Left cardiac atrium (tissue), 4 donors: Measurements from ENCODE around the gene KAZN. TPM values are rescaled to one million over a fixed set of nuclear protein-coding genes. Genes with fewer than 3 reads are reported as not detected.

ENCODE experiments used
- ATAC-seq, 2 donors: fragments of 200-7000 bp; cut with Tn5 transposase; one replicate each; pipeline ENCODE4 v1.9.1; 2020; ENCODE audit warnings: mild to moderate bottlenecking in 2 of 2, moderate library complexity in 2 of 2
- DNase-seq: peaks from one replicate; pipeline ENCODE4 v3.0.0-alpha.2; 2020
- intact Hi-C, 2 donors: fragments of 100-400 bp; cut with DNase I; formaldehyde crosslinking; loops; one replicate each; pipeline versions ENCODE4 v1.14.1 to v1.15.1; 2022 to 2023
- total RNA-seq, 2 donors: library from RNA; stranded (reverse); fragmentation: NEBNext Ultra II Directional; extraction: Animal tissue kit (Norgen Biotek cat#: 25700); gene quantifications; one replicate each; pipeline ENCODE4 v1.2.1, GENCODE V29; 2021
- donor health status: DM: no; HTN: yes; CAD: no.
- donor health status: DM: no; HTN: yes; CAD: no; lungs with severe emphysema.
- donor health status: DM: yes; HTN: yes; CAD: no.
- donor health status: Dilated cardiomyopathy.

KAZN gene
- total RNA-seq, 2 donors from 2014 or later: 12.6 to 15.7 TPM

GRCh38 chr1:15150376-15150775 is 551.9 kb downstream of the KAZN start:
- DNase-seq (no peak), ATAC-seq (no peak)
- intact Hi-C loops: loop anchor here in 1 of 2 donors (5.0 kb wide), 1 partner anchor 122 kb away; no protein-coding TSS in a partner anchor

DNA sequence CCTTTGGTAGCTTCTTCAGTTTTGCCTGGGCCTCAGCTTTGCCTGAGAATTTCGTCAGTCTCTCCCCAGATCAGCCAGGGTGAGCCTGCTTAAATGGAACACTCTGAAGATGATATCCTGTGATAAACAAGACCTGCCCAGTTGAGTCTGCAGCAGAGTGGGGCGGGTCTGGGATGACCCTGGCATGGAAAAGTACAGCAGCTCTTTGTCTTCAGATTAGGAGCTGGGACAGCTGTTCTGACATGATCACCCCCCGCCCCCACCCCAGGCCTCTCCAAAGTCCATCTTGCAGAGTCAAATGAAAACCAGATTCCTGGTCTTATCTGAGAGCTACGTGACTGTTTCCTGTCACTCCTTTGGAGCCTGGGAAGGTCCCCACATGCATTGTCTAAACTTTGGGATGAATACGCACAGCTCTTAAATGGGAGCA is 552.9 kb downstream of the KAZN start:
- DNase-seq: no peak
- no peak for ATAC-seq
- intact Hi-C loops: loop anchor here in 1 of 2 donors (5.0 kb wide), 1 partner anchor 121 kb away; no protein-coding TSS in a partner anchor

DNA sequence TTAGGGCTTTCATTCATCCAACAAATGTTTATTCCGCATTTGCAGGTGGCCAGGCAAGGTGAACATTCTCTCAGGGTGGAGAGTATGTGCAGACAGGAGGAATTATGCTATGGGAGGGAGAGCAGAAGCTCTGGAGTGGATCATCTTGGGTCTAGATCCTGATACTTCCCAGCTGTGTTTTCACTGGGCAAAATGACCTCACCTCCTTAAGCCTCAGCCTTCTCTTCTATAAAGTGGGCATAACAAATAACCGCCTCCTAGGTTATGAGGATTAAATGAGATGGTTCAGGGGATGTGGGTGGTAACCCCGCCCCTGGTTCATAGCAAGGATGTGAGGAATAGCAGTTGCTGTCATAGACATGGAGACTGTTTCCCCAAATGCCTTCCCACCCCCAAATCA is 553.4 kb downstream of the KAZN start:
- DNase-seq (no peak), ATAC-seq (no peak)
- intact Hi-C loops: loop anchor here in 1 of 2 donors (5.0 kb wide), 1 partner anchor 120 kb away; no protein-coding TSS in a partner anchor

- ATAC-seq (peak; percentile 67 to 71), DNase-seq (peak; percentile 88)
- intact Hi-C loops: loop anchor here in 1 of 2 donors (5.0 kb wide), 1 partner anchor 120 kb away; no protein-coding TSS in a partner anchor
Observed at GRCh38 chr1:15152318-15153183, 554.1 kb downstream of the KAZN start.

GRCh38 chr1:15153184-15153841 is 554.8 kb downstream of the KAZN start, which contains the start of gene TMEM51:
Gene TMEM51, plus strand, starts transcription at chr1:15153747. Its CDS starts 61,341 bp downstream, at chr1:15215088.
- ATAC-seq (peak; percentile 82 to 88), DNase-seq (peak; percentile 79)
- intact Hi-C loops: loop anchor here in 1 of 2 donors (5.0 kb wide), 1 partner anchor 119 kb away; no protein-coding TSS in a partner anchor

- intact Hi-C loops: loop anchor here (1.0 to 5.0 kb wide), 2 partner anchors 118 kb away; no protein-coding TSS in a partner anchor
- peak; percentile 73 for DNase-seq
- peak; percentile 50 to 55 for ATAC-seq
Observed at GRCh38 chr1:15153842-15154479, 555.5 kb downstream of the KAZN start.

DNA sequence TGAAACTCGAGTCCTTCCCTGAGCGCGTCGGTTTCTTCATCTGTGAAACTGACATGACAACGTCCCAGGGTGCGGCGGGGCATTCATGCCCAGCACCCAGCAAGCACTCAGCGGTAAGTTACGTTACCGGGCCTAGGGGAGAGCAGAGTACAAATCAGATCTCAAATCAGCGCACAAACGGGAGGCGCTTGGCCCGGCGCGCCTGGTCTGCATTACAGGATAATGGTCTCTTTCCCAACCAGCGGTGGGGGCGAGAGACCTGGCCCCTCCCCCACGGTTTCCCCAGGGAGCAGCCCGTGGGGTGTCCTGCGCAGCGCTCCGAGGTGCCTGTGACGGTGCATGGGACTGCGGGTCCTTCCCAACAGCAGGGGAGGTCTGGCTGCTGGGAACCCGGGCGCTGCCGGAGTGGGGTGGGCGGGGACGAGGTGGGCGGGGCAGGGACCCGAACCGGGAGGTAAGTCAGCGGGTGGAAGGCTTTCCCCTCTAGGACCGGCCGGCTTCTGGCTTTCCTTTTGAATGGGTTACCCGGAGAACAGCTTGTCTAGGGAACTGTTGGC is 556.1 kb downstream of the KAZN start:
- ATAC-seq (peak in 1 of 2 donors; percentile 1), DNase-seq (peak; percentile 44)
- intact Hi-C loops: loop anchor here (1.0 to 5.0 kb wide), 2 partner anchors 118 kb away; no protein-coding TSS in a partner anchor

DNA sequence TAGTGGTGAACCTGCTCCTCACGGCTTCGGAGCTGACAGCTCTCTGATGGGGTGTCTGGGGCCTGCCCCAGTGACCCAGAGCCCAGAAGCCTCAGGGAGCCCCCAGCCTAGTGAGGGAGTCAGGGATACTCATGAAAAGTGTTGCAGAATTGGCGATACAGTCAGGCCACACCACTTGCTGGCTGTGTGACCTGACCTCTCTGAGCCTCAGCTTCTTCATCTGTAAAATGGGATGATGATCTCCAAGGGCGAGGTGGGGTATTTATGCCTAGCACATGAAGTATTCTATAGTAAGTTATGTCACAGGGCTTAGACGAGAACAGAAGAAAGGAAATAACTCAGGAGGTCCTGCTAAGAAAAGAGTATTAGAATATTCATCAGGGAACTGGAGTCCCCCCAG is 556.7 kb downstream of the KAZN start:
- DNase-seq: no peak
- no peak for ATAC-seq
- intact Hi-C loops: no loop called here

- no peak for DNase-seq
- intact Hi-C loops: no loop called here
- ATAC-seq: no peak
Observed at GRCh38 chr1:15155888-15156741, 557.6 kb downstream of the KAZN start.

- DNase-seq: no peak
- intact Hi-C loops: no loop called here
Observed at GRCh38 chr1:15156807-15157380, 558.4 kb downstream of the KAZN start.

DNA sequence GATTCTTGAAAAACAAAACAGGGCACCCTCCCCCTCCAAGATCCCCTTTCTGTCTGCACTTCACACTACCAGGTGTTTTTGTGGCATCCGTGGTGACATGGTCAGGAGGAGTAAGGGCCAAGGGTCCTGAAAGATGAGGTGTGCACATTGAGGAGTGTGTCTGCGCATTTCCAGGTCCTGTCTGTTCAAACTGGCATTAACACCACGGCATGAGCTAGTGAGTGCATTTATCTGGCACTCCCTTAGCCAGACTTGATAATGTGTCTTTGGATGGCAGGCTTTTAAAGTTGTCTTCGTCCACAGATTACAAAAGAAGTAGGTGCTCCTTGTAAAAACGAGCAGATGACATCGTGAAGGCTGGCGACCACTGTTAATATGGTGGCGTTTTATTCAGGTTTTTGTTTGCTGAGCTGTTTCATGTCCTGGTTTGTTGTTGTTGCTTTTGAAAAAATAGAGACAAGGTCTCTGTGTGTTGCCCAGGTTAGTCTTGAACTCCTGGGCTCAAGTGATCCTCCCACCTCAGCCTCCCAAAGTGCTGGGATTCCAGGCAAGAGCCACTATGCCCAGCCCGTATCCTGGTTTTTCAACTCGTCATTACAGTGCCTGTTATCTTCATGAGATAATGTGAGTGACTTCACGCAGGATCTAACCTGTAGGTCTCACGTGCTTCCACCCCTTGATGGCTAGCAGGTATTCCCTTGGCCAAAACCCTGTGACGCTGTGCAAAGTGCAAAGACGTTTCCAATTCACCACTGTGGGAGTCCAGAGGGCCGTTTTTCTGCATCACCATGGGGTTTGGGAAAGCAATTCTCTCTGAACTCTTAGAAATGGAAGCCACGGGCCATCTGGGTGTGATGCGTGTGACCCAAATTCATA is 559.3 kb downstream of the KAZN start:
- intact Hi-C loops: no loop called here
- DNase-seq: no peak
- ATAC-seq: no peak

More at GRCh38 chr1:15156807-15157380, 558.4 kb downstream of the KAZN start:
- no peak for ATAC-seq

DNA sequence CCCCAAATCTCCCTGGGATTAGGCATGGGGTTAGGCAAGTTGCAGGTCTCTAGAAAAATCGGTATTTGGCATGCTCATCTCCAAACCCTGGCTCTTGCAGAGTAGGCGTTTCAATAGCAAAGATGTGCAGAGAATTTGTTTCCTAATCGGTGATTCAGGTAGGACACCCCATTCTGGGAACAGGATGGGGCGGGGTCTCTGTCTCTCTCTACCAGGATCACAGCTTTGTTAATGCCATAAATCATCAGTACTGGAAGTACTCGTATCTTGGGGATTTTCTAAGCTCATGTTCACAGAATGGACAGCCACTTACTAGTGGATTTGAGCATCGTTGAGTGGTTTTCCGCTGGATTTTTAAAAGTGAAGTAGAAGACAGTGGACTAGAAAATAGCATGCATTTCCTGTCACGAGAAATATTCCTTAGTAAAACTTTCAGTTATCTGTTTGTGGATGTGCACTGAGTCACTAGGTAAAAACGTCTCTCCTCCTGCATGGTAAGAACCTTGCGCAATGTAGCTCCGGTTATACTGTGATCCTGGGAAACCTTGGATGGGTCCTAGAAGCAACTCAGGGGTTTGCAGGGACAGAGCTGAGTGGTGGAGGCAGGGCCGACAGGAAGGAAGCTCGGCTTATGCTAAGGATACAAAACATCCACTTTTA is 560.2 kb downstream of the KAZN start:
- ATAC-seq (no peak), DNase-seq (no peak)
- intact Hi-C loops: no loop called here

GRCh38 chr1:15159166-15159555 is 560.7 kb downstream of the KAZN start:
- DNase-seq: no peak
- intact Hi-C loops: no loop called here
- ATAC-seq: no peak

GRCh38 chr1:15160626-15161025 is 562.1 kb downstream of the KAZN start:
- DNase-seq (no peak), ATAC-seq (no peak)
- intact Hi-C loops: no loop called here

DNA sequence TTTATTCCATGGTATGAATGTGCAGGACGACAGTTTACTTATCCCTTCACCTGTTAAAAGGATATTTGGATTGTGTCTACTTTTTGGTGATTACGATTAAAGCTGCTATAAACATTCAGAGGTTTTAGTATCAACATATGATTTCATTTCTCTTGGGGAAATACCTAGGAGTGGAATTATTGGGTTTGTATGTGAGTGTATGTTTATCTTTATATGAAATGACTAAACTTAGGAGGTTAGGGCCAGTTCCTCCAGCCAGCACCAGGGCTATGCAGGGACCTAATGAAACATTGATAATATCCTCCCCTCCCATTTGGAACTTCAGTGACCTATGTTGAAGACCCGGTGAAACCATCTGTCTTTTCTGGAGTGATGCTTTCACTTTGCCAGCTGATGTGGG is 568.9 kb downstream of the KAZN start:
- ATAC-seq (no peak), DNase-seq (no peak)
- intact Hi-C loops: no loop called here
